ENCODE results near the gene YWHAQ. TPM values are rescaled to one million over a fixed set of nuclear protein-coding genes. Genes with fewer than 3 reads are reported as not detected.

YWHAQ gene
- polyA plus RNA-seq, 4 donors: 349 to 445 (median 409) TPM

- no peak for DNase-seq (ENCODE audit: low read depth in 4 of 4, low spot score in 2 of 4)
Measured at GRCh38 chr2:9656270-9656766, 25.5 kb upstream of the YWHAQ start.

- DNase-seq (ENCODE audit: low read depth in 4 of 4, low spot score in 2 of 4): no peak
Measured at GRCh38 chr2:9655441-9656269, 24.9 kb upstream of the YWHAQ start.

- DNase-seq (ENCODE audit: low read depth in 4 of 4, low spot score in 2 of 4): no peak
Measured at GRCh38 chr2:9654452-9655100, 23.8 kb upstream of the YWHAQ start.

GRCh38 chr2:9653485-9654271 lies 22.9 kb upstream of the YWHAQ start:
- DNase-seq (ENCODE audit: low read depth in 4 of 4, low spot score in 2 of 4): no peak

- DNase-seq (ENCODE audit: low read depth in 4 of 4, low spot score in 2 of 4): no peak
Measured at GRCh38 chr2:9652898-9653479, 22.2 kb upstream of the YWHAQ start.

DNA sequence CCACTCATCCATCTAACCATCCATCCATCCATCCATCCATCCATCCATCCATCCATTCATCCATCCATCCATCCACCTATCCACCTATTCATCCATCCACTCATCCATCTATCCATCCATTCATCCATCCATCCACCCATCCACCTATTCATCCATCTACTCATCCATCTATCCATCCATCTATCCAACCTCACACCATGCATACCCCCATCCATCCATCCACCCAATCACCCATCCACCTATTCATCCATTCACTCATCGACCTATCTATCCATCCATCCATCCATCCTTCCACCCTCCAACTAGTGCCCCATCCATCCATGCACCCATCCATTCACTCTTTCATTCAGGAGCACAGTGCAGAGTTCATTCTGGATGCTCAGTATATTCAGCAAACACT lies 21.5 kb upstream of the YWHAQ start:
- DNase-seq (ENCODE audit: low read depth in 4 of 4, low spot score in 2 of 4): no peak

DNA sequence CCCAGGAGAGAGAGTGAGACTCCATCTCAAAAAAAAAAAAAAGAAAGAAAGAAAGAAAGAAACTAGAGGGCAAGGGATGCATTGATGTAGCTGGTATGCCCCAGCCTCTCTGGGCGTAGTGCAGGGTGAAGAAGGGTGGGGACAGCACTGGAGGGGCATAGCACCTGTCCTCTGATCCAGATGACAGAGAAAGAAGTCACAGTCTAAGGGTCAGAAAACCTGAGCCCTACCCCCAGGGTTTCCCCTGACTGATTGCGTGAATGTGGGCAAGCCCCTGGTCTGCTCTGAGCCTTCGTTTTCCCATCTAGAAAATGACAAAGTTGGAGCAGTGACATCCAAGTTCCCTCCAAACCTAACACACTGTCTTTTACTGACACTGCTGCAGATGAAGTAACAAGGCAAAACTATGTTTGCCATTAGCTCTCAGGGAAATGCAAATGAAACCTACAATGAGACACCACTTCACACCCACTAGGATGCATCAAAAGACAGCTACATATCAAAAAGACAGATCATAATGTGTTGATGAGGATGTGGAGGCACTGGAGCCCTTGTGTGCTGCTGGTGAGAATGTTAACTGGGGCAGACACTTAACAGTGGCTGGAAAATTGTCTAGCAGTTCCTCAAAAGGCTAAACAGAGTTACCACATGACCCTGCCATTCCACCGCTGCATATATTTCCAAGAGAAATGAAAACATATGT lies 19.5 kb upstream of the YWHAQ start:
- no peak for DNase-seq (ENCODE audit: low read depth in 4 of 4, low spot score in 2 of 4)

DNA sequence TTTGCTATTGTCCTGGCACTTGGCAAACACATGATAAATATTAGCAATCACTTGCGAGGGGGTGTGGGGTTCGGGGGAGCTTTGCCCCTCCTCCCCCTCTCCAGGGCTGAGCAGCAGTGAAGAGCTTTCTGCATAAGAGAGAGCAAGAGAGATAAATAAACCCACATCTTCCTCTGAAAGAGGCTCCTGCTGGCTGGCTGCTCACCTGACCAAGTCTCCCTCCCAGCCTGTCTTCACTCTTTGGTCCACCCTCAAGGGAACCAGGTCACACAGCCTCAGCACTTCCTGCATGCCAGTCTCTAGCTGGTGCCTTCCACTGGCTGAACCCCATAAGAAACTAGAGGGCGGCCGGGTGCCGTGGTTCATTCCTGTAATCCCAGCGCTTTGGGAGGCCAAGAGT lies 18.5 kb upstream of the YWHAQ start:
- DNase-seq (ENCODE audit: low read depth in 4 of 4, low spot score in 2 of 4): no peak

- no peak for DNase-seq (ENCODE audit: low read depth in 4 of 4, low spot score in 2 of 4)
Measured at GRCh38 chr2:9648821-9649220, 18.0 kb upstream of the YWHAQ start.

DNA sequence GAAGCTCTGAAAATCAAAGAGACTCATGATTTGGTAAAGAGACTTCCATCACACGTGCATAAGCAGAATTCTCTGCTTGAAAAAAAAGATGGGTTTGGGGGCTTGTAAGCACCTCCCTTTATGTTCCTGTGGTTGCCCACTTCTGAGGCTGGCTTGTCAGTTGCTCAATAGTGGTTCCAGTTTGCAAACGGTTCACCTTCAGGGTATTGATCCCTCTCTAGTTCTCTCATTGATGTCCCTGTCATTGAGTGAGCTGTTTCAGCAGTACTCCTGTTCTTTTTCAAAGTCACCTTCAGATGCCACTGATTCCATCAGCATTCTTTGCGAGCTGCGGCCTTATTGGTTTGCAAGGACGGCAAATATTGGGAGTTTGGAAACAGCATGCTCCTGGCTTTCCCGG lies 17.1 kb upstream of the YWHAQ start:
- no peak for DNase-seq (ENCODE audit: low read depth in 4 of 4, low spot score in 2 of 4)

DNA sequence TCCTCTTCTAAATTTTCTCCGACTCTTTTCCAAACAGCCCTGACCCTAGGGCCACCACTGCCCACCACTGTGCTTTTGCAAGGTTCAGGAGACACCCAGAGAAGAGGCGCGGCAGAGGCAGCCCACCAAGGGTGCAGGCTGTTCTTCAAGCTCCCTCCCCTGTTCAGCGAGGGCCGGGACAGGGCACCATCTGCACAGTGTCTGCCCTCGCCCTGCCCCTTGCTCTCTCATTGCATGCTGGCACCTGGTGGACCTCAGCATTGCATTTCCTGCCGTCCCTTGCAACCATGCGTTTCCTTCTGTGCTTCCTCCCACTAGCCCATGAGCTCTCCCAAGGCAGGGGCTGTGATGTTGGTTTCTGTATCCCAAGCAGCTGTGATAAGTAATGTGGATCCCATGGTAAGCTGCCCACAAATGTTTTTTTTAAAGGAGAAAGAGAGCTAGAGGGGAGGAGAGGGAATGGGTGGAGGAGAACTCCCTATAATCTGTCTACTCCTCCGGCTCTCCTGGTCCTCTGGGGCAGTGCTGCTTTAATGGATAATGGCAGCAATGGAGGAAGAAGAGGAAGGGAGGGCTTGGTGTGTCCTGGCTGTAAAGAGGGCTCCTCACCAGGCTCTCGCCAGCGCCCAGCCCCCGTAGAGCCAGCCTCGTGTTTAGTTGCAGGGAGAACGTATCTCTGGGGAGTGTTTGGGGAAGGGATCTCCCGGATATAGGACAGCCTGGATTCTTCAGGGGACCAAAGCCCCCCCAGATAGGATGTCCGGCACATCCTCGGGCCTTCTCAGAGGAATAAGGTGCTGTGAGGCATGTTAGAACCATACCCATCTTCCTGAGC lies 15.6 kb upstream of the YWHAQ start:
- DNase-seq (ENCODE audit: low read depth in 4 of 4, low spot score in 2 of 4): no peak

GRCh38 chr2:9644603-9645002 lies 13.8 kb upstream of the YWHAQ start:
- DNase-seq (ENCODE audit: low read depth in 4 of 4, low spot score in 2 of 4): no peak

DNA sequence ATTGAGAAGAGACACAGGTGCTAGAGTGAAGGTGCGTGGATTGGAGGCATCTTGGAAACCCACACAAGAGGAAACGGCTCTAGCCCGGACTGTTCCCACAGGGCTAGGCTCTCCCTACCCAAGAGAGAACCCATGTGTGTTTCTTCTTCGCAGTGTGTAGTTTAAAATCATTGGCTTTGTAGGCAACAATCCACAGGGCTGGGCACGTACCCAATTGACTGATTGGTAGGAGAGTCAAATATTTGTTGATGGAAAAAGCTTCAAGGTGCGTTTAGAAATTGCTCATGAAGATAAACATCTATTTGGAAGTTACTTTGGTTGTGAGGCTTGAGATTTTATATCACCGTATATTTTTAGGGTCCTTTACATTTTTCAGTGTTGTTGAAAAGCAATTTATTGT lies 13.2 kb upstream of the YWHAQ start:
- DNase-seq (ENCODE audit: low read depth in 4 of 4, low spot score in 2 of 4): no peak

DNA sequence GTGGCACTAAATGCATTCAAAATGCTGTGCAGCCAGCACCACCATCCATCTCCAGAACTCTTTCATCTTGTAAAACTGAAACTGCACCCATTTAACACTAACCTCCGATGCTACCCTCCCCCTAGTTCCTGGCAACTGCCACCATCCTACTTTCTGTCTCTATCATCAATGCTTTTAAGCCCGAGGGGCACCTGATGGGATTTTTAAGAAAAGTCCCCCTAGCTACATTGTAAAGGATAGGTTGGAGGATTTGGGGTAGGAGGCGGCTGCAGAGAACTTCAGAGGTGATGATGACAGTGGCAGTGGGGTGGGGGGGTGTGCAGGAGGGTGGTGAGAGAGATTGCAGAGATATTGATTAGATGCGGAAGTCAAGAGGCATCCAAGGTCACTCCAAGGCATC lies 10.8 kb upstream of the YWHAQ start:
- DNase-seq (ENCODE audit: low read depth in 4 of 4, low spot score in 2 of 4): no peak

DNA sequence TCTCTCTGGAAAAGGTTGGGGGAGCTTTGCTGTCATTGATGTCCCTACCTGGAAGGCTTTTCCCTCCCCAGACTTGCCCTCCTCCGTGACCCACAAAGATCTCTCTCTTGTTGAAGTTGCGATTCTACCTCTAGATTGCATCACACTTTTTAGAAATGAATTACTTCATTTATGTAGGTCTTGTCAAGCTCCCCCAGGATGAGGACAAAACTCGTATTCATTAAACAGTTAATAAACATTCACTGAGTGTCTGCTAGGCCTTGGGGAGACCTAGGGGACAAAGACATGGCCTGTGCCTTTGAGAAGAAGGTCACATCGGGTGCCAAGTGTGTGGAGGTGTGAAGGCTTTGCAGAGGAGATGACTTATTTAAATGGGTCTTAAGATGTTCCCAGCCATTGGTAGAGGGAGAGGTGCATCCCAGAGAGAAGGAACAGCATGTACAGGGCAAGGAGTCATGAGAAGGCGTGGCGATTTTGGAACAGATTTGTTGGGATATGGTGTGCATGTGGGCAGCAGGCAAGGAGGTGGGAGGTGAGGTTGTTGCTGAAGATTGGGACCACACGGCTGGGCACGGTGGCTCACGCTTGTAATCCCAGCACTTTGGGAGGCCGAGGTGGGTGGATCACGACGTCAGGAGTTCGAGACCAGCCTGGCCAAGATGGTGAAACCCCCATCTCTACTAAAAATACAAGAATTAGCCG lies 9.8 kb upstream of the YWHAQ start:
- no peak for DNase-seq (ENCODE audit: low read depth in 4 of 4, low spot score in 2 of 4)

DNA sequence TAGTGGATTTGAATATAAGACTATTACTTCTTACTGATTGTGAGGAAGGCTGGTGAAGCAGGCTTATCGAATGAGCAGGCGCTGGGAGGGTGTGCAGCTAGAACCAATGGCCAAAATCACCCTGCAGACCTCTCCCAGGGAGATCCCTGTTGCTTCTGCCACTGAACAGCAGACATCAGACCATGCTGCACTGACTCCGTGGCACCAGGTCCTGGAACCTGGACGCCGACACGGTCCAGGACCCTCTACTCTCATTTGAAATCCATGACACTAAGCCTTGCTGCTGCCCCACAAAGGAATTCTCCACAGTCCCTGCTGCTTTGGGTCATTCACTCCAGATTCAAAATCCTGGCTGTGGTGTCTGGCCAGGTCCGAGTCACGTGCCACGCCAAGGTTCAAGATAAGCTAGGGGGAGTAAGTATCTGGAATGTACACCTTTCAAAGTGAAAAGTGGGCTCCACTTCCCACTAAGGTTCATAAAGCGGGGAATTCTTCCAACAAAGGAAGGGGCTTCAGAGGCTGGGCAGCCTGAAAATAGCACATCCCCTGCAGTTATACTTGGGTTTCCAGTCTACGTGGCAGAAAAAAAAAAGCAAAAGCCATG lies 9.0 kb upstream of the YWHAQ start:
- no peak for DNase-seq (ENCODE audit: low read depth in 4 of 4, low spot score in 2 of 4)

- DNase-seq (ENCODE audit: low read depth in 4 of 4, low spot score in 2 of 4): peak in 1 of 4 donors; percentile 32
Measured at GRCh38 chr2:9639000-9639602, 8.3 kb upstream of the YWHAQ start.

DNA sequence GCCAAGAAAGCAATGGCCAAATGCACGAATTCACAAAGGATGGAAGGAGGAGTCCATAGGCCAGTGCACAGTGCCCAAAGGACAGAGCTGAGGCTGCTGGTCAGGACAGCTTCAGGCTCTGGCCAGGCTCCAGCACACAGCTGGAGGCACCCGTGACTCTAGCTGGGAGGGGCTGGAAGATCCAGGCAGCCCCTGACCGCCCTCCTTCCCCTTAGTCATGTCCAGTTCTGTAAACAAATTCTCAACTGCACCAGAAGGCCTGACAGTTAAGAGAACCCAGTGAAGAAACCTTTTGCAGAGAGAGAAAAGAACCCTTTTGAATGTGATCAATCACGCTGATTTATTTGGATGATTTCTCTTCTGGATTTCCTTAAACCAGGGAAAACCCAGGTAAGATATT lies 7.7 kb upstream of the YWHAQ start:
- DNase-seq (ENCODE audit: low read depth in 4 of 4, low spot score in 2 of 4): peak in 1 of 4 donors; percentile 44

Measured in left renal cortex interstitium (tissue), 4 donors.